Activated naive CD4-positive, alpha-beta T cell treated with Interleukin-2 at 50 U/mL for 16 hours (primary cell): ENCODE measurements around the gene BRS3.
"Not testable (repeated sequence)": the region's sequence is repeated elsewhere in the genome, so short reads cannot be mapped to it uniquely, and the experiment has no call there.

Source experiments
- DNase-seq: peaks from one replicate; pipeline ENCODE4 v3.0.0-alpha.2; 2020

Gene BRS3

GRCh38 chrX:136487647-136488046 lies at the start of gene BRS3:
TSS of gene BRS3 (plus strand) at chrX:136487947. CDS start at chrX:136488115, 168 bp downstream.
- no peak for DNase-seq

DNA sequence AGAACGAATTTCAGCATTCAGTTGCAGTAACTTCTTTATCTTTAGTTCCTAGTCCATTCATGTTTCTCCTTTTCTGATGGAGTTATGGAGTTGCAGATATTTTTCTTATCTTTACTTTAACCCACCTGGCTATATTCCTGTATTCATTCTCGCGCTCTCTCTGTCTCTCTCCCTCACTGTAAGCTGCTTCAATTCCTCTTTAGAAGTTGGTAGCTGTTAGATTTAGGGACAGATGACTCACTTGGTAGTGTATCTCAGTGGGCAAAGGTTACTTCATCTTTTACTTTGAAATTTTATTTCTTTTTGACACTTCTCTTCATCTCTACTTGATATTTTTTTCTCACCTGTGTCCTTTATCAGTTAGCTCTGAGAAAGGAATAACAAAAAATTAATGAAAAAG lies 49.6 kb upstream of the BRS3 start:
- DNase-seq: no peak

DNA sequence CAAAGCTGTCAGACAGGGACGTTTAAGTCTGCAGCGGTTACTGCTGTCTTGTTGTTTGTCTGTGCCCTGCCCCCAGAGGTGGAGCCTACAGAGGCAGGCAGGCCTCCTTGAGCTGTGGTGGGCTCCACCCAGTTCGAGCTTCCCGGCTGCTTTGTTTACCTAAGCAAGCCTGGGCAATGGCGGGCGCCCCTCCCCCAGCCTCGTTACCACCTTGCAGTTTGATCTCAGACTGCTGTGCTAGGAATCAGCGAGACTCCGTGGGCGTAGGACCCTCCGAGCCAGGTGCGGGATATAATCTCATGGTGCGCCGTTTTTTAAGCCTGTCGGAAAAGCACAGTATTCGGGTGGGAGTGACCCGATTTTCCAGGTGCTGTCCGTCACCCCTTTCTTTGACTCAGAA lies 42.1 kb upstream of the BRS3 start:
- not testable (repeated sequence) for DNase-seq

DNA sequence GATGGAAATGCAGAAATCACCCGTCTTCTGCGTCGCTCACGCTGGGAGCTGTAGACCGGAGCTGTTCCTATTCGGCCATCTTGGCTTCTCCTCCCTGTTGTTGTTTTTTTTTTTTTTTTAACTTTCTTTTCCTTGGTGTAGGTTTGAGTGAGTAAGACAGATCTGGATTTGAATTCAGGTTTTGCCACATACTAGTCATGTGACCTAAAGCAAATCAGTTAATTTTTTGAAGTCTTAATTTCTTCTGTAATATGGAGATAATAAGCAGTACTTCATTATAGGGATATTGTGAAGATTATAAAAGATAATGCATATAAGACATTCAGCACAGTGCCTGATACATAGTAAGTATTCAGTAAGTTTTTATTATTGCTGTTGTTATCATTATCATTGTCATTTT lies 41.5 kb upstream of the BRS3 start:
- DNase-seq: no peak

DNA sequence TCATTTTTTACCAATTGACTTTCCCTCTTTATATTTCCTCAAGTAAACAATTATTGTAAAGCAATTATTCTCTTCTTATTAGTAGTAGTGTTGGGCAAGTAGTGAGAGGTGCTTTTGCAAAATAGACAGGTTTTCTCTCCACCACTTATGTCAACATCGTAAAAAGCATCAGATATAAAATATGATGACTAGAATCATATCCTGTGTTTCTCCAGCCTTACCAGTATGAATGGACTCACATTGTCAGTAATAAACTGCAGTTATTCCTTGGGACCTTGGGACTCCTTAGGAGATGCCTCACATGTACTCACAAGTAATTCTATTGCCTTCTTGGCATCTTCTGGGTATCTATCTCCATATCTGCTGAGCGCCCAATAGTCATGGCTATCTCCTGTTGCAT lies 40.4 kb upstream of the BRS3 start:
- DNase-seq: no peak

DNA sequence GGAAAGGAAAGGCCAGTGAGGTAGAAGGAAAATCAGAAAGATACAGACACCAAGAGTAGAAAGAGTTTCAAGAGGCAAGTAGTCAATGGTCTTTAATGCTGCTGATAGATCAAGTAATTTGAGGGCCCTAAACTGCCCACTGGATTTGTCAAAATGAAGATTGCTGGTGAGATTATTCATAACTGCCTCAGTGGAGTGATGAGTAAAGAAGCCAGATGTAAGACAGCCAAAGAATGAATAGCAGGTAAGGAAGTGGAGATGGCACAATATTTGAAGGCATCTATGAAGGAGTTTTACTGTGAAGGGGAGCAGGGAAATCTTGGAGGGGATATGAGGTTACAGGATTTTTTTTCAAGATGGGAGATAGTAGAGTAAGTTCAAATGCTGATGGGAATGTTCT lies 39.8 kb upstream of the BRS3 start:
- DNase-seq: no peak

DNA sequence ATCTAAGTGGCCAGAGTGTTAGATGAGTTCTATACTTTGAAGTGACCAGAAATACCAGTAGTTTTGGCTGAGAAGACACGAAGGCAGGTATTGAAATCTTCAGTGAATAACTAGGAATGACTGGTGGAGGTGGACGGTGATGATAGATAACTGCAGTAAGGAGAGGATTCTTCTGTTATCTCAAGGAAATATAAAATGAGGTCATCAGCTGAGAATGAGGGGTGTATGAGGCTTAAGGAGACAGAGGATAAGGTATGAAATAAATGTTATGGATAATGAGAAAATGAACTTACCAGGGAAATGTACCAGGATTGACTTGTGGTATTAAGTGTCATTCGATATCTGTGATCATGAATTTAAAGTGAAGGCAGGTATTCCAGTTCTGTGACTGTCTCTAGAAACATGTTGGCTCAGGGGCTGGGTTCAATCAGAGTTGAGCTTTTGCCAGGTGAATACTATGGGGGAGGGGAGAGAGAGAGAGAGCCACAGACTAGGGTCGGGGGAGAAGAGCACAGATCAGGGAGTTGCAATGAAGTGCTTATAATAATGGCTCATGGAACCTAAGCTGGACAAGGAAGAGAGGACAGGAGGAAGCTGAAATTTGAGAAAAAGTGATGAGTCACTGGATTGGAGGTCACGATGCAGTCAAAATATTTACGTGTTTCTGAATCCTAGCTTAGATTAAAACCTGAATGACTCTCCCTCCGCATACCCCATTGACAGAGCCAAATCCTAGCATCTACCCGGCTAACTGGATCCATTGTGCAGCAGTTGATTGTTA lies 37.5 kb upstream of the BRS3 start:
- no peak for DNase-seq

- DNase-seq: no peak
These were observed 35.1 kb upstream of the BRS3 start for GRCh38 chrX:136452614-136453013.

GRCh38 chrX:136453114-136453513 lies 34.6 kb upstream of the BRS3 start:
- no peak for DNase-seq

DNA sequence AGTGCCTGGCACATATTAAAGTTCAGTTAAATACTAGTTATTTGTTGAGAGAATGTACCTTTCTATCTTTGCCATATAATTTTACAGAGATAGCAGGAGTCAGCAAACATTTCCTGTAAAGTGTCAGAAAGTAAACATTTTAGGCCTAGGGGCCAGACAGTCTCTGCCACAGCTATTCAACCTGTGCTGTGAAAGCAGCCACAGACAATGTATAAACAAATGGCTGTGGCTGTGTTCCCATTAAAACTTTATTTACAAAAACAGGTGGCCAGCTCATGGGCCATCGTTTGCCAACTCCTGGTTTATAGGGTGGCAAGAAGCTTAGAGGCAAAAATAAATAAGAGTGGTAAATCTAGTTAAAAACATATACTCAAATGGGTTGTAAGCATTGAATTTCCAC lies 34.0 kb upstream of the BRS3 start:
- no peak for DNase-seq

DNA sequence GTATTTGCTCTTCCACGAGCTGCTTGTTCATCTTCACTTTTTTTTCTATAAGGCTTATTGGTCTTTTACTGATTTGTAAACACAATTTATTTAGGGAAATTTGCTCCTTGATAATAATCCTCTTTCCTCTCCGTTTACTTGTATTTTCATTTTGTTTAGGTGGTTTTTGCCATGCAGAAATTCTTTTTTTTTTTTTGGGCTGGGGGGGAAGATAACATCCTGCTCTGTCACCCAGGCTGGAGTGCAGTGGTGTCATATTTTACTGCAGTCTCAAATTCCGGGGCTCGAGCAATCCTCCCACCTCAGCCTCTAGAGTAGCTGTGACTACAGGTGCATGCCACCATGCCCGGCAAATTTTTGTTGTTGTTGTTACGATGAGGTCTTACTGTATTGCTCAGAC lies 31.6 kb upstream of the BRS3 start:
- no peak for DNase-seq

GRCh38 chrX:136457303-136457917 lies 30.3 kb upstream of the BRS3 start:
- DNase-seq: no peak

DNA sequence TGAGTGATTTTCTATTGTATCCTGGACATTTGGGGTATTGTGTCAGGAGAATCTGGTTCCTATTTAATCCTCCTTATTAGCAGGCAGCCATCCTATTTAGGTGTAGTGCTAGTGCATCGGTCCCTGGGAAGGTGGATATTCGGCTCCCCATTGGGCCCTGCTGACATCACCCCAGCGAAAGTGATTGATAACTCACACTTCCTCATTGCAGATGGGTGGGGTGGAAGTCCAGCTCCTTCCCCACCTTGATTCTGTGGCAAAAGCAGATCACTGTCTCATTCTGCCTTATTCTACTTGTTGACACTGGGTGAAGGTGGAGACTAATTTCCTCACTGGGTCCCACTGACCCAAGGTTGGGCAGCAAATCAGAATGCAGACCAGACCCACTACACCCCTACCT lies 23.2 kb upstream of the BRS3 start:
- DNase-seq: no peak

- no peak for DNase-seq
These were observed 20.4 kb upstream of the BRS3 start for GRCh38 chrX:136467303-136467702.

DNA sequence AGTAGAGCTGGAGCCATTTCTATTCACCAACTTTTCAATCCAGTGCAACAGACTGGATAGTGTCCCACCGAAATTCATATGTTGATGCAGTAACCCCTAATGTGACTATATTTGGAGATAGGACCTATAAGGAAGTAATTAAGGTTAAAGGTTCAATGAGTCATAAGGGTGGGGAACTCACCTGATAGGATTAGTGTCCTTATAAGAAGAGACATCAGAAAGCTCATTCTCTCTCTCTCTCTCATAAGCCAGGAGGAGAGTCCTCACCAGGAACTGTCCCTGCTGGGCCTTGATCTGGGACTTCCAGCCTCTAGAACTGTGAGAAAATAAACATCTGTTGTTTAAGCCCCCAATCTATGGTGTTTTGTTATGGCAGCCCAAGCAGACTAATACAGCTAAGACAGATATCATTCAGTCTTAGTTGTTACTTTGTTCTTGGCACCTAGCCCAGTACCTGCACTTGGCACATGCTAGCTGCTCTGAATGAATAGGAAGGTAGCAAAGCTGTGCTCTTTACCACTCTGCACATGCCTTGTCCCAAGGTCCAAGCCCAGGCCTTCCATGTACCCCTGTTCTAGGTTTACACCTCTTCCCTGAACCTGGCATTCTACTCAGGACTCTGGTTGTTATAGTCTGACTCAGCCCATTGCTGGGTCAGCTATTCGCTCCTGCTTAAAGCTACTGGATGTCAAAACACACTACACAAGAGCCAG lies 19.2 kb upstream of the BRS3 start:
- no peak for DNase-seq

- DNase-seq: no peak
These were observed 14.1 kb upstream of the BRS3 start for GRCh38 chrX:136473663-136474062.

DNA sequence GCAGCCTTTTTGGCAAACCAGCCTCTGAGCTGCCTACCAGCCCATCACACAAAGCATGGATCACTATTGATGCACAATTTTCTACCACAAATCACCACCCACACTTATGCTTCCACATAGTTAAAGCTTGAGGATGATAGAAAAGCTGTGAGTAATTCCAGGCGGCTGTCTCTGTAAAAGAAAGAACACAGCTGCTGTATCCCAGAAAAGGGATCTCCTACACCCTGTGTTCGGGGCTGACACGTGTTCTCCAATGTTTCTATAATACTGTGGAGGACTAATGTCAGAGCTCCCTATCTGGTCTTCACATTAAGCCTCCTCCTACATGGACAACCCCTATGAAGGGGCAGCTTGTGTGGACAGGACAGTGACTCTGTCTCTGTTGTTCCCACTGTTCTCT lies 12.5 kb upstream of the BRS3 start:
- no peak for DNase-seq

DNA sequence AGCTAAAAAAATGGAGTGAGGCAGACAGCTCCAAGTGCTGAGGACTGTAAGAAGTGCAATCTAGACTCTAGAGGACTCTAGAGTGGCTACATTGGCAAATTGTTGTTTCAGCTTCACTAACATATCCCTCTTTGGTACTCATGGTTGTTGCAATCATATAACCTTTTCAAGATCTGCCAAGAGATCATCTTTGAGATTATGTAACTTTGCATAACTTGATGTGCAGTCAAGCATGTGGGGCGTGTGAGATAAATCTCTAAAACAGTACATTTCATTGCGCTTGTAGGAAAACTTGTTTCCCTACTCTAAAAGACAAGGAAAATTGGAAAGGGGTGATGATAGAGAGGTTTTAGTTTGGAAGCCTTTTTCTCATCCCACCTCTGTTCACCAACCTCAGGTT lies 11.2 kb upstream of the BRS3 start:
- no peak for DNase-seq

DNA sequence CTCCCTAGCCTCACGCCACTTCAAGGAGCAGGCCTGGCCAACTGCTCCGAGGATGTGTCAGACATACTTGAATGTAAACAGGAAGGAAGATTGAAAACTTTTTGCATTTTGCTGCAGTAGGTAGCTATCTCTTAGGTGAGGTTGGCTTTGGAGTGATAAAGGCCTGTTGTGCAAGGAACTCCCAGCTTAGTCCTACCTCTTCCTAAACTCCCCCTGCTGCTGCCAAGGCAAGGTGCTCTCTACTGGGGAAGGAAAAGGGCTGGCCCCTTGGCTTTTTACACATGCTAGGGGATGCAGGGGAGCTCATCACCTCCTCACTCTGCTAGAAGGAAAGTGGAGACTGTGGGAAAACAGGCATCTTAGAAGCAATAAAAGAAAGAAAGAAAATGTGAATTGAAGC lies 10.7 kb upstream of the BRS3 start:
- DNase-seq: no peak

GRCh38 chrX:136480383-136480782 lies 7.4 kb upstream of the BRS3 start:
- no peak for DNase-seq

- DNase-seq: no peak
These were observed 959 bp downstream of the BRS3 start for GRCh38 chrX:136488706-136489105.

DNA sequence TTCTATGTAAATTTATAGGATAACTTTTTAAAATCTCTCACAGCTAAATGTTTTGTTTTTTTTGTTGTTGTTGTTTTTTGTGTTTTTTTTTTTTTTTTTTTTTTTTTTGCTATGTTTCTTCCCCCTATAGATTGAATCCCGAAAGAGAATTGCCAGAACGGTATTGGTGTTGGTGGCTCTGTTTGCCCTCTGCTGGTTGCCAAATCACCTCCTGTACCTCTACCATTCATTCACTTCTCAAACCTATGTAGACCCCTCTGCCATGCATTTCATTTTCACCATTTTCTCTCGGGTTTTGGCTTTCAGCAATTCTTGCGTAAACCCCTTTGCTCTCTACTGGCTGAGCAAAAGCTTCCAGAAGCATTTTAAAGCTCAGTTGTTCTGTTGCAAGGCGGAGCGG lies 4.1 kb downstream of the BRS3 start:
- no peak for DNase-seq

GRCh38 chrX:136493011-136493410 lies 5.3 kb downstream of the BRS3 start:
- DNase-seq: no peak

DNA sequence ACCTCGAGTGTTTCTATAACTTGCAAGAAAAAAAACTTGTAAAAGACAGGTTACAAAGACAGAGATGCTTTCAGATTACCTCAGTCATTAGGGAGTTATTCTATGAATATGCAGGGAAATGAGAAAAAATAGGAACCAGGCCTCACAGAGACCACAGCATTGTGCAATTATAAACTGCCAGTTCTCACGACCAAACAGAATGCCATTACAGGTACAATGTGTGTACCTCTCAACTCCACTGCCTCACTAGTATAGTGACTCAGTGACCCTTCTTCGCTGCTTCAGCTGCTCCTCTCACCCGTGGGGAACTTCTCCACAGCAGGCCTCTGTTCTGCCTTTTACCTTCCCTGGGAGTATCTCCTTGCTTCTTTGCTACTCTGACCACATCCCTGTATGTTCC lies 7.3 kb downstream of the BRS3 start:
- no peak for DNase-seq
